GM12891 (cell line): ENCODE data around the gene CDH4.

ENCODE experiments used
- POLR2A ChIP-seq: IDR thresholded peaks from 2 replicates; pipeline ENCODE4 v1.6.1; 2011; ENCODE audit warnings: low read depth, low read length, control low read depth
- POLR2AphosphoS5 ChIP-seq: IDR thresholded peaks from 2 replicates; pipeline ENCODE4 v1.6.1; 2011; ENCODE audit warnings: low read depth, low read length, control low read depth
- SPI1 ChIP-seq: IDR thresholded peaks from 2 replicates; pipeline ENCODE4 v1.6.1; 2011; ENCODE audit warnings: low read depth, low read length, control low read depth
- TAF1 ChIP-seq: IDR thresholded peaks from 2 replicates; pipeline ENCODE4 v1.6.1; 2011; ENCODE audit warnings: low read depth, low read length, control low read depth

GRCh38 chr20:61974357-61974665, 722.2 kb downstream of the CDH4 start:
- no peak for TF ChIP-seq POLR2AphosphoS5
- TF ChIP-seq POLR2A, result no peak
- no peak for TF ChIP-seq TAF1
- no peak for TF ChIP-seq SPI1
